ENCODE measurements around the gene DPT.

The DPT gene

DNA sequence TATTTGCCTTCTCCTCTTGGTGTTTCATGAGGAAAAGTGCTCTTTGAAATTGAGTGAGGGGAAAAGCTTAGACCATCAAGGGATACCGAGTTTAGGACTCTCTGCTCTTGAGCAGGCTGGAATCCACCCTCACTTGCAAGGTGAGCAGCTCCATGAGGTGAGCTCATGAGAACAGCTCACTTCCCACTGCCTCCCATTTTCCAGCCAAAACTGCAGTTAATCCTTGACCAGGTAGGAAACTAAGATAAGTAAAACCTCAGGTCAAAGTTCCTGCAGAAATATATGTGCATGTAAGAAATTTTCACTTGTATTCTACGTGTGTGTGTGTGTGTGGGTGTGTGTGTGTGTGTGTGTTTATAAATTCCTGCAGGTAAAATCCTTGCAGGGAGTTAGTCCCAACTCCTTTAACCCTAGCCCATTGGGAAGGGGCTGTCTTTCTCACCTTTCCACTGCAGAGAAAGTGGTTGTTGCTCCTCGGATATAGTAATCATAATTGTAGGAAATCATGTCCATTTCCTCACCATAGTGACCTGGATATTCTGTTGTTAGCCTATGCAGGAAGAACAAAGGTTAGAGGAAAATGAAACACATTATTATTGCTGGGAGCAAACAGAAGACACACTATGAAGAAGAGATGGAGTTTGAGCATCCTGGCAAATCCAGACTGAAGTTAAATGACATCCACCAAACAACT lies 28.3 kb downstream of the DPT start:
- no peak for DNase-seq (ENCODE audit: low read depth)

DNA sequence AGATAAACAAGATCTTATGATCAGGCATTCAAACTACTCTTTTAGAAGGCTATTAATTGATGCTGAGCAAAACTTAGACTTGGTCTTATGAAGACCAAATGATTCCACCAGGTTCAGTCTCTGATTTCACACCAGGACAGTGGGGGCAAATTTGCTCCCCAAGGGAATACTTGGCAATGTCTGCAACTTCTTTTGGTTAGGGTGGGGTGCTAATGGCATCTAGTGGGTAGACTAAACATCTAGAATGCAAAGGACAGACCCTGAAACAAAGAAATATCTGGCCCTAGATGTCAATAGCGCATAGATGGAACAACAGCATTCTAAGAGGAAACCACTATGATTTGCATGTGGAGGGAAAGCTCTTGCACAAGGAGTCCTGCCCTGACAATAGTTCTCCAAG lies 30.6 kb downstream of the DPT start:
- DNase-seq (ENCODE audit: low read depth) = no peak

DNA sequence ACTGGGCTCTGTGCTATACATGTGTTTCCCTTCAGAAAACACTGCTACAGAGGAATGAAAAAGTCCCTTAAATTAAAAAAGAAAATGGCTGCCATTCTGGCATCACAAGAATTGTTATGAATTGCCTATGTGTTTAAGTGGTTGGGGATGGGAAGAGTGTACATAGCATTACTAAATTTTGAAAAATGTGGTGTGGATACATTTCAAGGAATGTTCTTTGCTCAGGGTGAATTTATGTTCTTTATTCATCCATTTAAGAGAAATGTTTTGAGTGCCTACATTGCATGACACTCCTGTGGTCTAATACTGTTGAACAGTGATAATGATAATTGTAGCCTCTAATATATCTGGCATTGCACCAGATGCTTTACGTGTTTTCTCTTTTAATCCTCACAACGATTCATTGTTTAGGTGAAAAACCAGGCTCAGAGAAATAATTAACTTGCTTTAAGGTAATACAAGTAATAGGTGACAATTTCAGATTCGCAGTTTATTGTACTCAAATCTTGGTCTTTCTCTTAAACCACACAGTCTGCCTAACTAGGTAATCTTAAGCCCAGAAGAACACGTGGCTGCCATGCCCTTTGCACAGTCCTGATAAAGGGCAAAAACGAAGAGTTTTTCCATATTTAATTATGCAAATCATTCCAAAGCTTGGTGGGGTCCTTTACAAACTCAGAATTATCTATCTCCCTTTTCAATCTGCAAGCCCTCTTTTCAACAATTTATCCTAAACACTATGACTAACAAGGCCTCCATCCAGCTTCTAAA lies 31.5 kb downstream of the DPT start:
- DNase-seq (ENCODE audit: low read depth) = peak; percentile 25

DNA sequence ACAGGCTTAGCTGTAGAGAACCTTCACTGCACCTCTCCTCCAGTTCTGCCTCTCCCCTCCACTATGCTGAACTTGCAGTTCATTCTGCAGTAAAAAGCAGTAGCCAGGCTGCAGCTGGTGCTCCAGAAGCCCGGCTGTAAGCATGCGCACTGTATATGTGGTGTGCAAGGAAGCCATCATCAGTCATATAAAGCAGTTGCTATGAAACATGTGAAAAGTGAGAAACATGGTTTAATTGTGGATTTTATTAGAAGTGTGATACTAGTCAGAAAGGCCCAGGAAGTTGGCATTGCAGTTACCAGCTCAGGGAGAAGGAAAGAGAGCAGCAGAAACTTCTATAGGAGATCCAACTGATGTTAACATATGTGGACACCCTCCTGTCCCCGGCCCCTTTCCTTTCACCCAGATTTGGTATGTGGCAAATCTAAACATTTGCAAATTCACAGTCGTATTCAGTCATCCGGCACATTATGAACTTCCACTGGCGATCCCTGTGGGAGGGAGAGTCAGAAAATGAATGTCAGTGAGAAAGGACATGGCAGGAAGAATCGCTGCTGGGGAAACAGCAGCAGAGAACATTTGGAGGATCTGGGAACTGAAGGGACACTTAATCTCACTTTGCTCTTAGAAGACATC lies 32.8 kb downstream of the DPT start:
- DNase-seq (ENCODE audit: low read depth) = no peak

DNA sequence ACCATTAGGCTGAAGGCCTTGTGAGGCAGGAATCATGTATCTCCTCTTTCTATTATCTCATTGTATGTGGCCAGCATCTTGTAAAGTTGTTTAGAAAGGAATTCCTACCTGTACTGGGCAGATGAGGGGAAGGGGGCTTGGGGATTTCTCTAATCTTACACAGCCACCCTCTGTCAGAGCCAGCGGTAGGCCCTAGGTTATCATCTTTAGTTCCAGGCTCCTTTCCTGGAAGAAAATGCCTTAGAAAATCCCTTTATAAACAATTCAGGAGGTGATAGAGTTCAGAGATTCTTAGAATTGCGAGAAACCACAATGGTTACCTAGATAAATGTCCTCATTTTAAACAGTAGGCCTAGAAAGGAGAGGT lies 35.2 kb downstream of the DPT start:
- peak; percentile 17 for DNase-seq (ENCODE audit: low read depth)

DNA sequence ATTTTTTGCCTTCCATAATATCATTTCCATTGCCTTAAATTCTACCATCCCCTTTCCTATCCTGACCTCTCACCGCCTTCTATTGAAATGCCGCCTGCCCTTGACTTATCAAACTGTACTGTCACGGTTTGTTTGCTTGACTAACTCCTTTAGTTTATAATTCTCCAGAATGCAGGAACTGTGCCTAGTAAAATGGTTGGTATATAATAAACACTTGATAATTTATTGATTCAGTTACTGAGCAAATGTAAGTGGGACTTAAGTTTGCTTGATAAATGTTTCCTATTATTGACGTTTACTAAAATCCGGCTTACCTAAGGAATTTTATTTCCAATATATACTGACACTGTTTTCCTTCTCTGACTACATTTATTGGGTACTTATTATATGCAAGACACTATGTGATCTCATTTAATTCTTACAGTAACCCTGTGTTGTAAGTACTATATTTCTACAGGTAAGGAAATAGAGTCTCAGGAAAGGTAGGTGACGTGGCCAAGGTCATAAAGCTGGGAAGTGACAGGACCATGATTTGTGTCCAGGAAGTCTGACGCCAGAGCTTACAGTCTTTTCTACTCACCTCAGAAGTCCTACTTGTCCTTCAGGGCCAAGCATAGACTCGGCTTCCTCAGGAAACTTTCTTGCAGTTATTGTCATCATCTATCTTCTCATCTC lies 35.7 kb downstream of the DPT start:
- no peak for DNase-seq (ENCODE audit: low read depth)

DNA sequence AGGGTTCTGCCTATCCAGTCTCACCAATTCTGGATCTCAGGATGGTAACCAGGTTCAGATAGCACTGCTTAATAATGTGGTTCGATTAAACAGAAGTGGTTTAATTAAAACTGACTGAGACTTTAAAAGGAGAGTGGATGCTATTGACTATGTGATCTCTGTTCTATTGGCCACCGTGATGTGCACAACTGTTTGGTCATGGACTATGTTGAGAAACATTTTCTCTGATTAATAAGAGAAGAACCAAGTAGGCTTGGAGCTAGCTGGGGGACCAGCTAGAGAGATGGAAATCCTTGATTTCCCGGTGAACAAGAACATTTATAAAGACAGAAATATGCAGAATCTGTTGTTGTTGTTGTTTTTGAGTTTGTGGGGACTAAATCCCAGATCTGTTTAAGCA lies 36.5 kb downstream of the DPT start:
- no peak for DNase-seq (ENCODE audit: low read depth)

DNA sequence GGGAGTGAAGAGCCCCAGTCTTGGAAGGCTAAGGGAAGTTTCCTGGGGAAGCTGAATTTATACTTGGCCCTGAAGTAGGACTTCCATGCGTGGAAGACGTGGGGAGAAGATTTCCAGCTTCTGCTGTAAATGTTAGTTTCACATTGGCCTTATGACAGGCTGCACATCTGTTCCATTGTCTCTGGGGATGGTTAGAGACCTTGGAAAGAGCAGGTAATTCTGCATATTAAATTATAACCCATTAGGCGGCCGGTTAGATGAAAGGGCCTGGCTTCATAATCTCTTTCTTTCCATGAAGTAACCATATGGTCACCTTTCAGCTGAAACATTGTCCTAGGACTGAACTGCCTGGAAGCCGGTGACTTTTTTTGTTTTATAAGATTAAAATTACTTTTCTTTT lies 37.5 kb downstream of the DPT start:
- no peak for DNase-seq (ENCODE audit: low read depth)

DNA sequence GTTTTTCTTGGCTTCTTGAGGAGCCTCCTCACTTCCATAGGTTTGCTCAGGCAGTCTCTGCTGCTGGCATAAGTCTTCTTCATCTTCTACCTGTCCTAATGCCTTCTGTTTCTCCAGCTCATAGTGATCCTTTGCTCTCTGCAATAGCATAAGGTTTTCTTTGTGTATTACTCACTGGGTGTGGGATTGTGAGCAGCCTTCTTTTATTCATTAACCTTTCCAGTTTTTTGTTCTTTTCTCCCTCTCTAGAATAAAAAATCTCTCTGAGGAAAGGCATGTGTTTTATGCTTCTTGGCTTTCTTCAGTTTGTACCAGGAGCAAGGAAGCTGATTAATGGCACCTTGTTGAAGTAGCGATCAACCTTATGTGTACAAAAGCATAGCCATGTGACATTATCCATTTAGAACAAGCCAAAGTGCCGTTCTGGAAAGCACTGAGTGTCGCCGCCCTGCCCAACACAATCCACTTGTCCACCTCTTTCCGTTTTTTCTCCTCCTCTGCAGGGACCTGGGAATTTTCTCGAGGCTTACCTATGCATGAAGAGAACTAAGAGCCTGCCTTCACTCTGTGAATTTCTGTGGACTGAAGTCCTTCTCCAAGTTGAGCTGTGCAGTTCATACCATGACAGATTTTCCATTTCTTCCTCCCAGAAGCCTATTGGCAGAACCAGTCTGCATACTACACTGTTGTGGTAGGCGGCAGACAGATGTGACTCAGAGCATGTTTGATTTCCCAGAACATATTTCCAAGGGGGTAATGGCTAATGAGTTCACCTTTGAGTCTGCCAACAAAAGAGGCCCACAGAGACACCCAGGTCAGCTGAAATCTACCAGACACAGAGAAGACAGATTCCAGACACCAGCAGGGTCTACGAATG lies 39.0 kb downstream of the DPT start:
- DNase-seq (ENCODE audit: low read depth) = peak; percentile 65

DNA sequence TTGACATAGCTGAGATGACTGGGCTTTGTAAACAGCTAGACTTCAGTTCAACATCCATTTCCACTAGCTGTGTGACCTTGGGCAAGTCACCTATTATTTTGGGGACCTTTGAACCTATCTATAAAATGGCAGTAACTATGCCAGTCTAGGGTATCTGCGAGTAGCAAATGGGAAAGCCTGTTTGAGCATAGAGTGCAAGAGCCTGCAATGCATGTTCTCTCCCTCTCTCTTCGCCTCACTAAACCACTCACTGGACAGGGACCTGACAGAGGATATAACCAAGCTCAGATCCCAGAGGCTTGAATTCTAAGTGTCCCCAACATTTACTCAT lies 39.7 kb downstream of the DPT start:
- DNase-seq (ENCODE audit: low read depth) = no peak

DNA sequence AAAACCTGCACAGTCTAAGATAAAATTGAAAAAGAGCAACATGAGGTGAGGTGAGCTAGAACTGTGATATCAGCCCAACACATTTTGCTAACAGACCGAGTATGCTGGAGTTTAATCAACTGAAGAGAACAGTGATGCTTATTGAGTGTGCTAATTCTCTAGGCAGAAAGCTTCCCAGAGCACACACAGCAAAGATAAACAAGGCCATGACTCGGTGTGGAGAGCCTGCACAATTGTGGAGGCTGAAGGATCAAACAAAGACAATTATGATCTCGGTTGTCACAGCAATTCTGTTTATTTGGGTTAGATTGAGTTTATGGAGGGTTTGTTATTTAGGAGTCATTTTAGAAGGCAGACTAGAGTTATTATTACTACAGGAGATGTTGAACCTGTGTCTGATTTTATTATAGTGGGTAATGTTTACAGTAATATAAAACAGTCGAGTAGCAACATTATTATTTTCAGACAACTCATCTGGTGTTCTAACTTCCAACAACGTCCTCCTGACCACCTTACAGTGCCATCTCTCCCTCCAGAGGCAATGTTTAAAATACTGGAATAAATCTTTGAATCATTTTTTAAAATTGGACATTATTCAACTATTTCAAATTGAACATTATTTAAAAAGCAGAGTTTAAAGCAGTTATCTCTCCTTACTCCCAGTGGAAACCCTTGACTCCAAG lies 40.2 kb downstream of the DPT start:
- DNase-seq (ENCODE audit: low read depth) = no peak

DNA sequence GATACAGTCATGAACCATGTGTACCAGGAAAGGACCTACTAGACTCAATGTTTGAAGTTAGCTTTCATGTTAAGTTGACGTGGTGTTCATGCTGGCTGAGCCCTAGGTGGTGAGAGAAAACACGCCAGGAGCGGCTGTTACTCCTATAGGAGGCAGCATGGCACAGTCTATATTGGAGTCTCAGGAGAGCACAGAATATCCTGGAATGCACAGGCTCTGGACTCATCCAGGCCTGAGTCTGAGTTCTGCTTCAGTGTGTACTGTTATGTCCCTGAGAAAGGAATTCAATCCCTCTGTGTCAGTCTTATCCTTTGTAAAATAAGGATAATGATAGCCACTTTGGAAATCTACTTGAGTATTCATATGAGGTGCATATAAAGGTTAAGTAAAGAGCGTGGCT lies 41.2 kb downstream of the DPT start:
- no peak for DNase-seq (ENCODE audit: low read depth)

DNA sequence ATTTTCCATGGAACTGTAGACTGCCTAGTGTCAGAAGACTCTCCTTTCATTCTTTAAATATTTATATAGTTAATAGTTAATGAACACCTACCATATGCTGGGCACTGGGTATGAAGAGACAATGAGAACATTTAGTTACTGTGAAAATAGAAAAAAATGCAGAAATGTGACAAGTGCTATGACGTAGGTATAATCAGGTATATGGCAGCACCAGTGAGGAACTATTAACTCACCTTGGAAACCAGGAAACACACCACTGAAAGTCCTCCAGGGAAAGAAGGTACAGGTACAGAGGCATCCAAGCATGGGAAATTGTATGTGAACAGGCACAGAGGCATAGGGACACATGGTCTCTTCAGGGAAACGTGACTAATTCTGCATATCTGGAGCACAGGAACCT lies 42.3 kb downstream of the DPT start:
- DNase-seq (ENCODE audit: low read depth) = no peak

DNA sequence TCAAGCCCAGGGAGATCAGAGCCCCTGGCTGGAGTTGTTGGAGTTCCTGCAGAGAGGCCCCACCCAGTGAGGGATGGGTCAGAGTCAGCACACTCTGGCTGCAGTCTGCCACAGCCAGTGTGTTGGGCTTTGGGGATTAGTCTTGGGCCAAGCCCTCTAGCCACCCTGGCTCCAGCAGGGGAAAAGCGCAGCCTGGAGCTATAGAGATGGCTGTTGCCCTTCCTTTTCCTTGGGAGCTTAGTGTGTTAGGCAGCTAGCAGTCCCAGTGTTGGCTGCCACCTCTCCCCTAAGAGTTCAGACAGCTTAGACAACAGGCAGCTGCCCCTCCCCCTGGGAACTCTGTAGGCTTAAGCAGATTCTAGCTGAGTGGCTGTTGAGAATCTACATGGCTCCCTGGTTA lies 45.1 kb downstream of the DPT start:
- DNase-seq (ENCODE audit: low read depth) = no peak

DNA sequence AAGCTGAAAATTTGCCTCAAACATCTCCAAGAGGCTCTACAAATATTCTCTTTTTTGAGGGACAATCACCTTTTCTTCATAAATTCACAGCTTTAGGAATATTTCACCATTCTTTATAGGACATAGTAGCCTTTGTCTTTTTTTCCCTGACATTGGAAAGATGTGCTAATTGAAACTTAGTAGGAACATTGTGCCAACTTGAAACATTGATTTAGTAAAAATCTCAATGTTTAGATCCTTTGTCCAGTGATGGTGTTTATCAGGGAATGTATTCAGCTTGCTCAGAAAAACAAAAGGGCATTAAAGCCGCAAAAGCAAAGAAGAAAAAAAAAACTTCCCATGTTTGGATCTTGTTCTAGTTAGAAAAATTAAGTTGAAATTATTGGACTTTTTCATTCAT lies 52.1 kb downstream of the DPT start:
- no peak for DNase-seq (ENCODE audit: low read depth)

DNA sequence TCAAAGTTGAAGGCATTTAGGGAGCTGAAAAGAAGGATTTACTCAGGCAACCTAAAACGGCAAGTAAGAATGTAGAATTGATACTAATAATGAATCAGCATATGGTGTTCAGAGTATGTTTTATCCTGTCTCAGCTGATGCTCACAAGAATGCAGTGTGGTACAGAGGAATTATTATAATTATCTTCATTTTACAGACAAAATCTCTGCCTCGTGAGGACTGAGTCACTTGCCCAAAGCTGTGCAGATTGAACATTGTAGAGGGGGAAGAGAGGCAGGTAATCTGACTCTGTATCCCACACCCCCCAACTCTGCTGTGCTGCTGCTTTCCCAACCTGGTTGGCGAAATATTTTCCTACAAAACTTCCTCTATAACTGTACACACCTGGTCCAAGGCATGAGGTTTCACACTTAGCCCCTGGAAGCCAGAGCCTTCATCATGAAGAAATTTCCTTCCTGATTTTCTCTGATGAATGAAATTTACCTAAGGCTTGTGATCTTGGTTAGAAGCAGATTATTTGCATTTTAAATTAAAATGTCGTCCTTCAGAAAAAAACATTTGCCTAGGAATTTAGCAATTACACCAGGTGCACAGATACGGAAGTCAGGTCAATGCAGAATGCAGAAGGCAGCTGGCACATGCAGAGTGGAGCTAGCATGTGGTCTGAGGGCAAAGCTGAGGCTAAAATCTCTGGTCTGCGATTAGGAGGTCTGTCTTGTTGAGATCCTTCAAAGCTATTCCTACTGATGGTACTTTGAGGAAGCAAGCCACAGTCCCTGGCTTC lies 52.8 kb downstream of the DPT start:
- DNase-seq (ENCODE audit: low read depth) = no peak

DNA sequence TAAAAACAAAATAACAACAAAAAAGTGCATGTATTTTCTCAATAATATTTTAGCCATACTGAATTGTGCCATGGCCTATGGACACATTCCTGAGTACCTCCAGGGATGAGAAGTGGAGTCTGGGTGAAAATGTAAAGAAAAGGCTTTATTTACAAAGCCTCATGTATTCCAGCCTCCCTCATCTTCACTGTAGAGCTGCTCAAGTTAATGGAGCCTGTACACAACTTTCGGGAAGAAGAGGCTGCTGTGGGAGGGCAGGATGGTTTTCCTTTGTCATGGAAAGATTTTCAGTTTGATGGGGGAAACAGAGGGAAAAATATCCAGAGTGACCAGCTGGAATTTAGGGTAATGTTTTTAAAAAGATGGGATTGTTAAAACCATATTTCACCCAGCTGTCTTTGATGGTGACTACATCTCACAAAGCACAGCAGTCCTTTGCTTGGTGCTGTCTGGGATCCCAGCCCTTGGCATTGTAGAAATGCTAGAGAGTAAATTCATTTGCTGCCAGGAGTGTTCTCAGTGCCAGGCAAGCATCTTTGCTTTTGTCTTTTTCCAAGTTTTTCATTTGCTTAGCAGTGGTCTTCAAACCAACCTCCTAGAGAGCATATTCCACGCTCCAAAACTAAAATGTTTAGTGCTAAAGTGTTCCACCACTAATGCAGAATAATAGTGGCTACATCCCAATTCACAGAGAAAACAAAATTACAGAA lies 54.9 kb downstream of the DPT start:
- no peak for DNase-seq (ENCODE audit: low read depth)

DNA sequence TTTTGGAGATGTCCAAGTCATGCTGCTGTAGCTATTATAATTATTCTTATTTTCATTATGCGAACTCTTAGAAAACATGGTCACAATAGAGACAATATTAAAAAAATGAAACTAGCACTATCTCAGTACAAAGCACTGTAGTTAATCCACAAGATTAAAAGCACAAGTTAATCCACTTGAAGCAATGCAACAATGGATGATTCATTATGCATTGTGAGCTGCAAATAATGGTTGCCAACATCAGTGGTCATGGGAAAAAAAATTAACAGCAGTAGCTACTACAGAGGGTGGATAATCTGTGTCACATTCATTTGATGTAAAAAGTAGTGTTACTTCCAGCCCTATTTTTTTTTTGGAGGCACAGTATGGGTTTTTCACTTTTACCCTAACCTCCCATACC lies 56.7 kb downstream of the DPT start:
- no peak for DNase-seq (ENCODE audit: low read depth)

DNA sequence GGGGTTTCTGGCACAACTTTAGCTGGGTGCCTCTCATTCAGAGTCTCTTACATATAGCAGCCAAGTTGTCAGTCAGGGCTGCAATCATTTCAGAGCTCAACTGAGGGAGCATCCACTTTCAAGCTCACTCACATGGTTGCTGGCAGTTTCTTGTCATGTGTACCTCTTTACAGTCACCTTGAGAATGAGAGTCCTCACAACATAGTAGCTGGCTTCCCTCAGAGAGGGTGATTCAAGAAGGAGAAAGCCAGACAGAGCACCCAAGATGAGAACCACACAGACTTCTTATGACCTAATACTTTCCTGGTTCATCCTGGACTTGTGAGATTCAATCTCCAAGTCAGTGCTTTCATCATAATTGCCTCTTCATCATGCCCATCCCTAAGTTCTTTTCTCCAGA lies 57.2 kb downstream of the DPT start:
- no peak for DNase-seq (ENCODE audit: low read depth)

DNA sequence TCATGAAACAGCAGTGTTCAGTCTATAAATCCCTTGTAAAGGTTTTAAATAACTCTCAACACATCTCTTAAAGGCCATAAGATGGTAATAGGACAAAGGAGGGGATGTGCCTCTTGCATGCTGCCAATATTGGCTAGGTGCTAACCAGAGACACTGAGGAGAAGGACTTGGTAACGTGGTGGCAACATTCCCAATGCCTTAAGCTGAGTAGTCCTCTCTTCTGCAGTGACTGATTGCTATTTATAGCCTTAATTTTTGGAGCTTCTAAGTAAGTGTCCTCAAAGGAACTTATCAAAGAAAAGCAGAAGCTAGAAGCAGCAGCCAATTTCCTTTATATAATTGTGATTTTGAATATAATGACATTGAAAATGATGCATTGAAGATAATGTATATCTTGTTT lies 63.0 kb downstream of the DPT start:
- DNase-seq (ENCODE audit: low read depth) = no peak

Measured in amniotic epithelial cell (primary cell).